GM19043 (cell line): ENCODE measurements around the gene ERG.

Experiments
- ATAC-seq: cut with Tn5 transposase; IDR thresholded peaks from one replicate; pipeline ENCODE4 v1.9.1; 2021; ENCODE audit warnings: low read depth; ENCODE audit not compliant: unreplicated experiment

The ERG gene

DNA sequence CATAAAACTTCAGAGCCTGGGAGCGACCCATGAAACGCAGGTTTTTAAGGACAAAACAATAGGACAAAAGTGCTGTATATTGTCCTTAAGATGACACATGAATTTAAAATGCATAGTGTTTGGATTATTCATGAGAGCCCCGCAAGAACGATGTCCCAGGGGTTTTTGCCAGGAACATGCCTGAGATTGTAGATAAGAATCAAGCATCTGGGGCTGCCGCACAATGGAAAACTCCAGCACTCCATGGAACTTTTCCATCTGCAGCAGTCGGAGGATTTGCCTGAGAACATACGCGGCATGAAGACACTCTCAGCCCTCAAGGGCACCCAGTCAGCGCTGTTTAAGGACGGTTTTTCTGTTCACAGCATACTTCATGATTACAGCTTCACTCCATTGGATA is 5.3 kb upstream of the ERG start:
- no peak for ATAC-seq

DNA sequence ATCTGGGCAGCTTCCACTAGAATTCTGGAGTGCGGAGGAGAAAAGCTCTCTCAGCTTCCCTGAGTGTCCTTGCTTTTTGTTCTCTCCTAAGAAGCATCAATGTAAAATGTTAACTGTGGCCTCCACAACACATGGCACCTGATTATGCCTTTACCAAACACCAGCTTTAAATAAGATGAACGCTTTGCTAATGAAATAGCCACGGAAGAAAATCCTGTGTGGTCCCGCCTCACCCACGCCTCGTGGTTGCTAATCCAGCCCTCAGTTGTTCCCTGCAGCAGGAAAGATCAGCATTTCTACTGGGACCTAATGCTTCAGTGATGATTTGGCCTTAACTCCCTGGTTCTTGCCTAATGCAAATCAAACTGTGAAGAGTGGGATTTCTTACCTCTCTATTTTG is 1.8 kb upstream of the ERG start:
- ATAC-seq = no peak

DNA sequence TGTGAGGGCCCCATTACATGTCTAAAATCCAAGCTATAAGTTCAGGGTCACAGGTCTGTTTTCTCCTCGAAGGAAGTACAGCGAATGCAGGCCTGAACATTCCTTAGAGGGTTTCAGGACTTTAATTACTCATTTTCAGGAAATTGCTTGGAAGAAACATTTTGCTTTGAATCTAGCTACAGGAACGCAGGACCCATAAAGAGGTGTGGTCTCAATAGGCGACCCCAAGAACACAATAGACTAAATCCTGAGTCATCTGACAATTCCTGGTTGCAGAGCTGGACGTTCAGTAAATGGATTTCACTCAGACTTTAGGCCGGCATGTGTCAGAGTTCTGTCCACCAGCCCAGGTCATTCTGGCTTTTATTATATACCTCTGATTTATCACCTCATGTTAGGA is 1.0 kb upstream of the ERG start:
- ATAC-seq = no peak

DNA sequence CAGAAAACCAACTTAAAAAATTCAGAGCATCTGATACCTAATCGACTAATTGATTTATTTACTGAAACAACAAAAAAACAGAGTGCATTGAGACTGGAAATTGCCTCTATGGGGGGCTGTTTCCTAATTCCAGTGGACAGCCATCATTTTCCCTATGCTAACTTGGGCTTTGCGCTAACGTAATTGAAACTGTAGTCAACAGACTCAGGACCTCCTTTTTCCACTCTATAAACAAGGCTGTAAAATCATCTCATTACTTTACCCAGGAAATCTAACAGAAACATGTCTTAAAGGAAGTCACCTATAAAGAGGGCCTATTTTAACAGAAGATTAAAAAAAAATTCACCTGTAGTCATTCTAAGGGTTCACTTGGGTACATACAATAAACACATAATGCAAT is 2.1 kb downstream of the ERG start:
- no peak for ATAC-seq

DNA sequence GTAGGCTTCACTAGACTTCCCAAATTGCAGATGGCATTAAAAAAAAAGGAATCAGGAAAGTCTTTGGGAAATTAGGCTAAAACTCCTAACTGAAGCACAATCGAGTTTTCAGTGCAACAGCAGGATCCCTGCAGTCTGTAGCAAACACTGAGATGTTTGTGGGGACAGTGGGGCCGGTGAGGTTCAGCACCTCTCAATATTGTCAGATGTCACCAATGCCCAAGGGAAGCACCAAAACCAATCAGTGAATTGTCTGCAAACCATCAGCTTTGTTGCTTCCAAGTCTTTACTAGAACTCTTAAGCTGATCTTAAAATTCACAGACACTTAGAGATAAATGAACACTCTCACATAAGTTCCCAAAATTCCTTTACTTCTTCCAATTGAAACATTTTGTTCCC is 2.6 kb downstream of the ERG start:
- ATAC-seq = no peak

DNA sequence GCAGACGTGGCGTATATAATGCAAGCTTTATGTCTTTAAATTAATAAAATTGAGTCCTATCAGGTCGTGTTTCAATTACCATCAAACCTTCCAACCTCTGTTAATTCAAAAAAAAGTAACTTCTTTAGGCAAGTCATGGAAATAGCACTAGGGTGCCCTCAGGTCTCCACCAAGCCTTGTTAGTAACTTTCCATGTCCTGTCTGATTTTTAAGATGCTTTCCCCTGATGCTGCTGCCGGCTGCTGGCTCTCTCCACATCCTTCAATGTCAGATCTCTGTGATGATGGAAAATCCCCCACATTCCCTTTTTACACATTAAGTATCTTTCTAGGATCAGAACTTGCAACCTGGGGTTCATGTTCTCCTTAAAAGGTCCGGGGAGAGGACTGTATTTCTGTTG is 3.0 kb downstream of the ERG start:
- ATAC-seq = no peak

DNA sequence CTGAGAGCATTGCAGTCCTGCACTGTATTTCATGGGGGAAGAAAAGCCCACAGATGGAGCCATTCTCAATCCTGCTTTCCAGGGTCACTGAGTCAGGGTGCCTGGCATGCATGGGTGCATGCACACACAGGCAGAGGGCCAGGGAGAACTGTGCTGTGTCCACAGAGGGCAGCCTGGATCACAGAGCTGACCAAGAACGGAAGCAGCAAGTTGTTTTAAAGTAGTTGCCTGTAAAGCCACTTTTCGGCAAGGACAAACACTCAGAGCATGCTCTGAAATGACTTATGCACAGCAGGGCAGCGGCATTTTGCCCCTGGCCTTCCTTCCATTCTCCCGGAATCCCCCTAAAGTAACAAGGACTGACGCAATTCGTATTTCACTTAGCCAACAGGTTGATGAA is 3.6 kb downstream of the ERG start:
- ATAC-seq = no peak

DNA sequence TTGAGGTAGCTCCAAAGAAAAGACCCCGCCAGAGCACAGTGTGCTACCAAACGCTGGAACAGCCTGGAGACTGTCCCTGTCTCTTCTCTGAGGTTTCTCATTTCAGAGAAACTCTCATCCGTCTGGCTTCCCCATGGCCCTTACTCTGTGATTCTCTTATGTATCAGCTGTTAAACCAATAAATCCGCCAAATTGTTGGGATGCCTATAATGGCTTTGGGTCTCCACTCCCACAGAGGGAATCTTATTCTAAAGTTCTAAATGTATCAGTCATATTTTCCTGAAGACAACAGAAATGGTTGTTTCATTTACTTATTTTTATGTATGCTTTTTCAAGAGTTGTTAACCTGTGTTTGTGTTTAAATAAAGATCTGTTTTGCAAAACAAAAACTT is 4.0 kb downstream of the ERG start:
- no peak for ATAC-seq

DNA sequence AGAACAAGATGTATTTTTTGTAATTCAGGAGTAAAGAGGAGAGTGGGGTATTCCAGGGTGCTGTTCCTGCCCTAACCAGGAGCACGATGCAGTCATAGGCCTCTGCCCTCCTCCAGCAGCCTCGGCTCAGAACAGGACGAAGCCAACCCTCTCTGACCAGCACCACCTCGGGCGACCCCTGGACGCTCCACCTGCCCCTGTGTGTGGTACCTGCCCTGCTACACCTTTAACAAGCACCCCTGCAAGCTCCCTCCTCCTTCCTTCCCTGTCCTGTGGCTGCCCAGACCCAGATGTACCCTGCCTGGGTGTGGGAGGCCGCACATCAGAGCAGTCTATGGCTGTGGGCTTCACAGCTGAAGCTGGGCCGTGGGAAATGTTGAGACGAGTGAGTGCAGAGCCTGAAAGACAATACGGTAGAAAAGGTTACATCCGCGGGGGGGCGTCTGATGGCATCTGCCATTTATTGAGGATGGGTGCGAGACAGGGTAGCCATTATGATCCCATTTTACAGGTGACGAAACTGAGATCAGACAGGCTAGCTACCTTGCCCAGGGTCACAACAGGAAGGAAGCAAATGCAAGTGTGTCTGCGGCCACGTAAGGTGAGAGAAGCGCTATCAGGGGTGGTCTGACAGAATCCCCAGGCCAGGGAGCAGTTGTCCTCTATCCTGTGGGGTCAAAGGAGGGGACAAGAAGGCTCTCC is 4.6 kb downstream of the ERG start:
- no peak for ATAC-seq

DNA sequence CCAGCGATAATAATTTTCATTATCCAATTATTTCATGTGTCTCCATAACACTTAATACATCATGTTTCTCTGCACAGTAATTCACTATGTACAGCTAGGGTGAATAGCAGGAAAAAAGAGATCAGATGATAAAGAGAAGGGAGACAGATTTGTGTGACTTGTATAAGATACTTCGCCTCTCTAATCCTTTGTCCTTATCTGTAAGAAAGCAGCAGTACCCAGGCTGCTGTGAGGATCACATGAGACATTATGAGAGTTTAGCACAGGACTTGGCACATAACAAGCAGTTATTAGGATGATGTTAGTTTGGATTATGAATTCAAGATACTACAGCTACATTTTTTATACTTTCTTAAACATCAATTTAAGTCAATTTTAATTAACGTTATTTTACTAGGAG is 6.3 kb downstream of the ERG start:
- ATAC-seq = no peak

DNA sequence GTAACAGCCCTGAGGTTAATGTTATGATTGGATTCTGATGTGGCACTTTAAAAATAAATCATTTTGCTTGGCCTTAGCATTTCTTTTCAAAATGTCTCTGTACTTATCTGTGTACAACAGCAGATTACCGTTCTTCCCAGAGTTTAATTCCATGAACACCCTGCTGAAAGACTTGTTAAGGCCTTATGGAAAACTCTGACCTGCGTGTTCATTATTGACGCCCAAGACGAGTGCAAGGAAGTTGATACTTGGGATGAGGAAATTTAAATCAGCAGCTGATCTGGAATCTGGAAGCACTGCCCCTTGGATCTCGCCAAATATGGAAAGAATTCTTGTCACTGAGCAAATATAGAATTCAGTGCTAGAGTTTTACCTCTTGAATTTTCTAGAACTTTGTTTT is 6.7 kb downstream of the ERG start:
- ATAC-seq = no peak

DNA sequence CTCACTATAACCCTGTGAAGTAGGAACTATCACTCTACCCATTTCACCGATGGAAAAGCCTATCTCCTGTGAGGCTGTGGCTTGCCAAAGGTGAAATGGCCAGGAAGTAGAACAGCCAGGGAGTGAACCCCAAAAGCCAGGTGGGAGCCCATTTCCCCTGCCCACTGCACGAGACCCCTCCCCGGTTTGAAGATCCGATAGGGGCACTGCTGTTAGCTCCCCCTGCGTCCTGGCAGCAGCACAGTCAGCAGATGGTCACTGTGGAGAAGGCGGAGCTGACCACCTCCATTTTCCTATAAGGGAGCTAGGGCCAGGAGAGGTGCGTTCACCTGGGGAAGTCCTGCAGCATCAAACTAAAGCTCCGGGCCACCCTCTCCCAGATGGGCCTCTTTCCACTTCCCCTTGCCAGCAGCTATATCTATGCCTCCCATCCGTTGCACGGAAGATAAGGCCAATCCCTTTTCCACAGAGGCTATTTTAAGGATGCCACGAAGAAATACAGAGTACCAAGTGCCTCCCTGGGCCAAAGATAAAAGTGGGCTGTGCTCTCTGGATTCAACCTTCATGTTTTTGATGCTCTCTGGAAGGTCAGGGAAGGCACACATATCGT is 7.8 kb downstream of the ERG start:
- ATAC-seq = no peak

DNA sequence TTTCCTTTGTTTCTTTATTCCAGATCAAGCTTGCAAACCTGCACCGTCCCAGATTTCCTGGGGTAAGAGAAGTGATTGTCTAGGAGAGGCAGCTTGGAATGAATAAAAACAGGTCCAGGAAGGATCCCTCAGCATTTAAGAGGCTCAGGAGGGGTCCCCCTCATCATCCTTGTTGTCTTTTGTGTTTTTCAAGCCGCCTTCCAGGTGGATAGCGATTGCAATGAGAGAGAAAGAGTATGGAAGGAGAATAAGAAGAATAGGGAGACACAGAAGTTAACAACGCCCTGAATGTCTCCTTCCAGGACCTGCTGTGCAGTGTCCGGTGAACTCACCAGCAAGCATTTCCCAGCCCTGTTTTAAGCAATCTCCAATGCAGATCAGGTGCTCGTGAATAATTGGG is 8.5 kb downstream of the ERG start:
- ATAC-seq = no peak

DNA sequence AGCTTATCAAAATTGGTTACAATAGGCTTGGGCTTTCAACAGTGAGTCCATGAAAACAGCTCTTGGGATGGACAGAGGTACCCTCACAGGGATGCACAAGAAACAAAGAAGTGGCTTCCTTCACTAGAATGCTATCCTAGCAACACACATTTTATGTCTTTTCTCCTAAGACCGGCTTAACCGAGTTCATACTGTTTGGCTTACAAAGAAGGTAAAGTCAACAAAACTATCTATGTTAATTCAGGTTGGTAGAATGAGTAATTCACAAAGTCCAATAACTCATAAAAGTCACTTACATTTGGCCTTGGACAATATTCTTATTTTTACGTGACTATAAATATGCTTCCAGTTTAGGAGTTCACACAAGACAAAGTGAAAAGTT is 9.0 kb downstream of the ERG start:
- ATAC-seq = no peak

DNA sequence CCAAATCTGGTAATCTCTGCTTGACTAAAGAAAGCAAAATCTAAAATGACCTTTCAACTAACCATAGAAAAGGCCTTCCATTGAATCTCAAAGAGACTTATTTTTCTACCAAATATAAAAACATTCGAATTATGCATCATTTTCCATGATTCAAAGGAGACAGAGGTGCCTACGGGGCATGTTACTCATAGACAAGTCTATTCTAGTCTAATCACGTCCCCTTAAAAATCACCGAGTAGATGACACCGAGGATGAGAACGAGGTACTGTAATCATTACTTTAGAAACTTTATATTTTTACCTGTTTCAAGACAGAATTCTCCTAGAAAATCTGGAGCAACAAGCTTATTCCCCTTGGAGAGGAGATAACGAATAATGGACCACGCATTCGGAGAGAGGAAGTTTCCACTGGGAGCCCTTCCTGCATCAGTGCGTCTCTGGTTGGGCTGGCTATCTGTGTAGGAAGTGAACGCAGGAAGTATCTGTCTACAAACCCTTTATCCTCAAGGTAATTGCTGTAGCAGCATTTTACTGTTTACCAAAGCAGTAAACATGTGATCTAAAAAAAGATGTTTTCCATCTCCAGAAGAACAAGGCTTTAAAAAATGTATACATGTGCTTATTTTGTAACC is 9.5 kb downstream of the ERG start:
- ATAC-seq = no peak

DNA sequence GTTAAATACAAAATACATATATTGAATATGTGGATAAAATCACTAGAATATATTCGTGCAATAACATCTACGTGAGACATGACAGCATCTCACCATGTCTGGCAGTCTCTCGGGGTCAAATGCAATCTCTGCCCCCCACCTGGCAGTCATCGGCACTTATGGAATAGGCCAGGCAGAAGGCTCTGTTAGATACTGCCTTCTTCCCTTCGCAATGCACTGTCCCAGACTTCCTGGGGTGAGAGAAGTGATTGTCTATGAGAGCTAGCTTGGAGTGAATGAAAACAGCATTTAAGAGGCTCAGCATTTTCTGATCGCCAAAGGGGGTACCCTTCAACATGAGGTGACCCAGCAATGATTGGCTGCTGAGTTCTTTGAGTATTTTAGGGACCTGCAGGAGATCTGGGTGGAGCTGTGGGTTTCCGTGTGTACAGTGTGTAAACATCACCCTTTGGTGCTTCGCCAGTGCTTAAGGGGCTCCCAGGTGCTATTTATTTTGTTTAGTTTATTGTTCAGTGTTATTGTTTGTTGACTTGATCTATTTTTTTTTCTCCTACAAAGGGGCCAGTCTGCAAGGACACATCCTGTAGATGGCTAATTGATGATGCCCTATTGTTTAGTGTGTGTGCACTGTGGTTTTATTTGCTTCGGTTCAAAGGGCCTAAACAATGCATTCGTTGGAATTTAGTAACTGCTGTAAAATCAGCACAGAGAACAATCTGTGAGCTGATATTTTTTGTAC is 10.2 kb downstream of the ERG start:
- no peak for ATAC-seq

DNA sequence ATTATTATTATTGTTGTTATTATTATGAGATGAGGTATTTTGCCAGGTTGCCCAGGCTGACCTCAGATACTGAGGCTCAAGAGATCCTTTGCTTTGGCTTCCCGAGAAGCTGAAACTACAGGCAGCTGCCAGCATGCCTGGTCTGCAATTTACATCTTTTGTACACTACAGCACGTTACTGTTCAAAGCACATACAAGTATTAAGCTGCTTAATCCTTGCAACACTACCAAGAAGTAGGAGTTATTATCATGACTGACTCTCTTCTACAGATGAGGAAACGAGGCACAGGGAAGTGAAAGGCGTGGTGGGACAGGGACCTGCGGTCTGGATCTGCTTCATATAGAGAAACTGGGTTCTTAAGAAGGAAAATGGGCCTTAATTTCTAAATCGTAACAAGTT is 11.6 kb downstream of the ERG start:
- no peak for ATAC-seq

DNA sequence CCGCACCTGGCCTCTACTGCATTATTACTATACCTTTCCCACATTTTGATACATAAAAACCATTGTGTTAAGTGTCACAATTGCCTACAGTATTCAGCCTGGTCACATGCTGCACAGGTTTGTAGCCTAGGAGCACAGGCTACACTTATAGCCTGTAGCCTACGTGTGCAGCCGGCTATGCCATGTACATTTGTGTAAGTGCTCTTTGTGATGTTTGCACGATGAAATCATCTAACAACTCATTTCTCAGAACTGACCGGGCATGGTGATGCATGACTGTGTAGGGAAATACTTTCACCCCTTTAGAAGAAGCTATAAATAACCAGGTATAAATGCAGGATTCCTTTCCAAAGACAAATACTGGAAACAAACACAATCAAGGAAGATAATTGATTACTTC is 12.1 kb downstream of the ERG start:
- ATAC-seq = no peak

DNA sequence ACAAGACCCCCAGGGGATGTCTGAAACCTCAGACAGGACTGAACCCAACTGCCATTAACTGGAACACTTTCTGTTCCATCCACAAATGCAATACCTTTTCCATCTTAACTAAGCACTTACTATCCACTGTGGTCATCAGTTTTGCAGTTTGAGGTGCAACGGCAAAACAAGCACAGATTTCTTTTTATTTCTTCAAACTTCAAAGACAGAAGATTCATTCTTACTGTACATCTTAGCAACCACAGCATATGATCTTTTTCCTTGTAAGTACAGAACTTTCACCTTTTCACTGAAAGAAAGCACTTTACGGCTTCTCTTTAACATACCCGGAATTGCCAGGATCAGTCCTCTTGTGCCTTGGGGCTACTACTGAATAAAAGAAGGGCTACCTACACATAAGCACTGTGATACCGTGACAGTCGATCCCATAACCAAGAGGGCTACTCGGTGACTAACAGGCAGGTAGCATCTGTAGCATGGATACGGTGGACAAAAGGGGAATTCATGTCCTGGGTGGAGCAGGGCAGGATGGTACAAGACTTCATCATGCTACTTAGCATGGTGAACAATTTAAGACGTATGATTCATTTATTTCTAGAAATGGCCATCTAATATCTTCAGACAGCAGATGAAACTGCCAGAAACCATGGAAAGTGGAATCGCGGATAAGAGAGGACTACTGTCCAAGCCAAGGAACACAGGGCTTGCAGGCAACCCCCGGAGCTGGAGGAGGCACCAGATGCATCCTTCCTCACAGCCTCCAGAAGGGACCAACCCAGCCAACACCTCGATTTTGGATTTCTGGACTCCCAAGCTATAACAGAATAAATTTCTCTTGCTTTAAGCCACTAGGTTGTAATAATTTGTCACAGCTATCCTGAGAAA is 18.4 kb downstream of the ERG start:
- no peak for ATAC-seq

DNA sequence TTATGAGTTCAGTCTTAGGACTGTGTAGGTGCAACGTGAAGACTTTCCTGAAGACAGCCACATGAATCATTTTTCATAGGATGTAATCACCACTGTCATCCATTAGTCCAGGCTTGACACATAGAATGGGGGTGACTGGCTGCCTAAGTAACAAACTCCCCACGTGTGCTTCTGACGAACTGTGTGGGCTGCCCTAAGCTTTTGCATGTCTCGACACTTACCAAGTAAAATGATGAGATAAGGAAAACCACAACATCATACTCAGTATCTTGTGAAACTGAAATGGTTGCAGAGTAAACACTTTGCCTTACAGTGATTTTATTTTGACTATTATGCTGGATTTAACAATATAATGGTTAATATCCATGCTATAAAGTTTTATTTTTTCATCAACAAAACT is 19.5 kb downstream of the ERG start:
- ATAC-seq = no peak

DNA sequence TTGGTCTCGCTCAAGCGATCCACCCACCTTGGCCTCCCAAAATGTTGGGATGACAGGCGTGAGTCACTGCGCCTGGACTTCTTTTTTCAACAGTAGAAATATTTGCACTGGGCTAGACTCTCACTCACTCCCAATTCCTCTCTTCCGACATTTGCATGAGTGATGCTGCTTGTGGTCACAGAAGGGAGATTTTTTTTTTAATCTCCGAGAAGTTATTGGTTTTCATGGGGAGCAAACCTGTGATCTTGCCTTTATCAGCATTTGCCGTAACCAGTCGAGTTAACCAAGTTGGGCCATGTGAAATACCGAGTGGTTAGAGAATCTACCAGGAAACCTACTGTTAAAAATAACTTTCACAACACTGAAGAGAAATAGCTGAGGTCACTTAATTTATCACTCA is 21.1 kb downstream of the ERG start:
- no peak for ATAC-seq
